HG02623 (cell line): ENCODE results near the gene PRMT1.

Experiments
- ATAC-seq: cut with Tn5 transposase; IDR thresholded peaks from one replicate; pipeline ENCODE4 v1.9.1; 2021; ENCODE audit warnings: moderate library complexity; ENCODE audit not compliant: unreplicated experiment

The PRMT1 gene

DNA sequence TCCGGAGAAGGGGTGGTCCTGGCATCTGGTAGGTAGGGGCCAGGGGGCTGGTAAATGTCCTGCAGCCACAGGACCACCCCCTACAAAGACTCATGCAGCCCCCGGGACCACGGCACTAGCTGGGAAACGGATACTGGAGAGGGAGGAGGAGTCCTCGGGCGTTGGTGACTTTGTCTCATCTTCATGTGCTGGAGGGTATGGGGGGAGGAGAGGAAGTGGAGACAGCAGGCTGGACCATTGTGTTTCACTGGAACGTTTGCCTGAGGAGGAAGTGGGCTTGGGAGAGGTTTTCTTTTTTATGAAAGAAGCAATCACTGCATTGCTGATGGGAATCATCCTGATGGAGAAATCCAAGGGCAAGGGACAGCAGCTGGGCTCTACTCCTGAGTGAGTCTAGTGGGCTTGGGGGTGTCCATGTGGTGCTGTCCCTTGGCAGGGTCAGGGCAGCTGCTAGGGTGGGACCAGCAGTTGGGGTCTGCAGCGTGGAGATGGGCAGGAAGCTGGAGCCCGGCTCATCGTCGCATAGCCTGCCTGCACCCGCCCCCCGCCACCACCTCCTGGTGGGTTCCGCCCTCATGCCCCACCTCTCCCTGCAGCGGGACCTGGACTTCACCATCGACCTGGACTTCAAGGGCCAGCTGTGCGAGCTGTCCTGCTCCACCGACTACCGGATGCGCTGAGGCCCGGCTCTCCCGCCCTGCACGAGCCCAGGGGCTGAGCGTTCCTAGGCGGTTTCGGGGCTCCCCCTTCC, 10.7 kb downstream of the PRMT1 start:
- no peak for ATAC-seq

DNA sequence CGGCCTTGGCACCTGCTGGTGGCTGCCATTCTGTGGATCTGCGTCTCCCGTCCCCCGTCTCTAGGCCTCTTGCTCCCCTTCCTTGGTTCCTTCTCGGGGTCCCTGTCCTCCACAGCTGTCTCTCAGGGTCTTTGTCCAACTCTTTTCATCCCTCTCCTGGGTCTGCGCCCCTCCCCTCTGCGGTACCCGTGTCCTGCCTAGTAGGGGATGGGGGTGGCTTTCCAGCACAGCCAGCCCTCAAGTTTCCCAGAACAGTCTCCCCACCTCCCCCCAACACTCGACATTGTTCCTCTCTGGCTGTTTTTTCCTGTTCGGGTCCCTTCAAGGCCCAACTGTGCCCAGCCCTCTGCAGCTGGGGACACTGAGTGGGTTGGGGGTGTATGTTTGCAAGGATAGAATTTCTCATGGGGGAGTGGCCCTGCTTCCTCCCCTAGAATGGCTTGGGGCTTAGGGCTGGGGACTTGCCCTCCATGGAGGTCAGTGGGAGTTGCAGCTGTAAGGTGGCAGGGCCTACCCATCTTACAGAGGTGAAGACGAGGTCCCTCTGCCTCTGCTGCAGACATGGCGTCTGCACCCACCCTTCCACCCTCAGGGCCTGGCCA, 11.6 kb downstream of the PRMT1 start:
- no peak for ATAC-seq

DNA sequence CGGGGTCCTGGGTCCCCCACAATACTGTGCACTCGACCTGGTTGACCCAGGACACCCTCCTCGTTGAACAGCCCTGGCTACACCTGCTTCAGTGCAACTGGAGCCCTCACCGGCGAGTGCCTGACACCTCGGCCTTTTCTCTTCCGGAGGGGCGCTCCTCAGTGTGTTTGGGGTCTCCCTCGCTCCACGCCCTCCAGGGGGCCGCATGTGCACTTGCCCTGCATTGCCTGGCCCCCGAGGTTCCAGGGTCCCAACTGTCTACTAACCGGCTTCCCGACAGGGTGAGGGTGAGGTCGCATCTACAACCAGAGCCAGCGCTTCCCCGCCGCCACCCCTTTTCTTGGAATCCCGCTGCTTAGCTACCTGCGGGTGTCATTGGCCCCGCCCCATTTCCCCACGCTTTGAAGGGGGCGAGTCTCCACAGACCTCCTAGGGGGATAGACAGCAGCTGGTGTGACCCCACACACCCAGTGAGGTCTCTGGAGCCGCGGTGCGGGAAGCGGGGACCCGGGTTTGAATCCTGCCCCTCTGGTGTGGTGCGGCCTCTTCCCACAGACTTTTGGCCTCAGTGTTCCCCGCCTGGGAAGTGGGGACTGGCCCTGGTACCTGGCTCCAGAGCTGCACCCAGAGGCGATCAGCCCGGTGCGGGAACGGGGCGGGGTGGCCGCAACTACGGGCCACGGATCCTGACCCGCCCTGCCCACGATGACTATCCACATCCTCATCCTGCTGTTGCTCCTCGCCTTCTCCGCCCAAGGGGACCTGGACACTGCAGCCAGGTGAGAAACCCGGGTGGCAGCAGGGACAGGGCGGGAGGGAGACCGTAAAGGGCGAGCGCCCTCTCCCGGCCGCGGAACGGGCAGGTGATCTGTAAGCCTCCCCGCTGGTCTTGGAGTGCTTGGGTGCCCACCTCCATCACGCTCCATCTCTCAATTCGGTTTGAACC, 12.3 kb downstream of the PRMT1 start, which contains the start of gene ADM5:
Gene ADM5 (plus strand): TSS at position 462 of the 946 bp plus-strand sequence. CDS start 244 bp downstream, at position 706.
- no peak for ATAC-seq

DNA sequence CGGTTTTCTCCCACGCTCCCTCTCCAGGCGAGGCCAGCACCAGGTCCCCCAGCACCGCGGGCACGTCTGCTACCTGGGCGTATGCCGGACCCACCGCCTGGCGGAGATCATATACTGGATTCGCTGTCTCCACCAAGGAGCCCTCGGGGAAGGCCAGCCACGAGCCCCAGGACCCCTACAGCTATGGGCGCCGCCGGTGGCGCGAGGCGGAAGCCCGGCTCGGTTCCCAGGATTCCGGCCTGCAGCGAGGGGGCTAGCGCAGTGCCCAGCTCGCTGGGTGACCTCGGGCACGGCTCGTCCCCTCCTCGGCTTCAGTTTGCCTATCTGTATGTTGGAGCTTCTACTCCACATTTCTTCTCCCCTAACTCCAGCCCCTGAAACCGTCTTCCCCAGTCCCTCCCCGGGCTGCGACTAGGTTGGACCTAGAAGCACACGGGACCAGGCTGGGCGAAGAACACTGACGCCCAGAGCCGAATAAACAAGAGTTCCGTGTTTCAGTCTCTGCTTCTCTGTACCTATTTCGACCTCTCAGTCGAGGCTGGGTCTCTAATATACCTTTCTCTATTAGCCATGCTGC, 13.1 kb downstream of the PRMT1 start:
- ATAC-seq = no peak

DNA sequence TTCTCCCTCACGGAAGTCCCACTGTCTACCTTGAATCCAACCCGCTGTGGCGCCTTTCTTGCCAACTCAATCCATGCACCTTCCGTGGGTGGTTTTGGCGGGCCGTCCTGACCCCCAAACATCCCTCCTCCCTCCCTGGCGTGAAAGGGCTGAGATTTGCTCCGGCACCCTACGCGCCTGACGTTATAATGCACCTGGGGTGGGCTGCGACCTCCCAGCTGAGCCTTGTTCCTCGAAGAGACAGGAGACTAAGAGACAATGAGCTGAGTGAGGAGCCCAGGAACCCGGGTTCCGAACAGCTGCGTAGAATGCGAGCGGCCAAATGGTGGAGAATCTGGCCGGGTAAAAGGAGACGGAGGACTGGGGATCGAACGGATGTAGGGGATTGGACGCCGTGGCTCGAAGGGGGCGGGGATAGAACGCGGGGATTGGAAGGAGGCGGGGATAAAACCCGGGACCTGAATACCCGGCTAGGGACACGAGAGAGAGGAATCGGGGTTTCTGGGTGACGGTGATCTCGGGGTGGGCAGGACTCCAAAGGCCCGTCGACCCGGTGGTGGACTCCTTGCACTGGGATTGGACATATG, 13.7 kb downstream of the PRMT1 start, which contains the start of gene CPT1C:
Gene CPT1C (plus strand): TSS at position 461 of the 587 bp plus-strand sequence. CDS start 1,137 bp downstream, outside the sequence.
- ATAC-seq = no peak

DNA sequence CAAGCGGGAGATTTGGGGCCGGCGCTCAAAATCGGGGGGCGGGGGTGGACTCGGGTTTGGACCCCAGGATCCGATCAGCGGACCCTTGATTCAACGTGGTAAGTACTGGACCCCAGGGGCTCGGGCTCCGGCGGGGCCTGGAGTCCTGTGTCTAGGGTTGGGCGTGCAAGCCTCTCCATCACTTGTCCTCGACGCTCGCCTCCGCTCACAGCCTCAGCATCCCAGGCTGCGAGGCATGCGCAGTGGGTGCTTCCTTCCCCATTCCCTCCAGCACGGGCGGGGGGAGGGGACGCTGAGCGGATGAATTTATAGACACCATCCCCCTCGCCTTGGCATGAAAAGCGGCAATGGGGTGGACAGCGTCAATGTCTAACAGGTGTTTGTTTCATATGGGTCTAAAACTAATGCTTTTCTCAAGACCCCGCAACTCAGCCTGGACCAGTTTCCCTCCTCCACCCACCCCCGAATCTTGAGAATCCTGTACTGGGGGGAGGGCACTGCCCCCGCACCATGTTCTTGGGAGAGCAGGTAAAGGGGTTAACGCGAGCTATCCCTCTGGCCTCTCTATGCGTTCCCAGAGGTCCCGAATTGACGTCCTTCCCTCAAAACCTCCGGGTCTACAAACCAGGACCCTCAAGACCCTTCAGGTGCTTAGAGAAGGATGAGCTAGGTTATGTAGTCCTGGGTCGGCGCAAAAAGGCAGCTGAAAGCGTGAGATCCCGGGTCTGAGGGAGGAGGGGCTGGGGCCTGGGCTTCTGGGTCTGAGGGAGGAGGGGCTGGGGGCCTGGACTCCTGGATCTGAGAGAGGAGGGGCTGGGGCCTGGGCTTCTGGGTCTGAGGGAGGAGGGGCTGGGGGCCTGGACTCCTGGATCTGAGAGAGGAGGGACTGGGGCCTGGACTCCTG, 14.4 kb downstream of the PRMT1 start:
- no peak for ATAC-seq

DNA sequence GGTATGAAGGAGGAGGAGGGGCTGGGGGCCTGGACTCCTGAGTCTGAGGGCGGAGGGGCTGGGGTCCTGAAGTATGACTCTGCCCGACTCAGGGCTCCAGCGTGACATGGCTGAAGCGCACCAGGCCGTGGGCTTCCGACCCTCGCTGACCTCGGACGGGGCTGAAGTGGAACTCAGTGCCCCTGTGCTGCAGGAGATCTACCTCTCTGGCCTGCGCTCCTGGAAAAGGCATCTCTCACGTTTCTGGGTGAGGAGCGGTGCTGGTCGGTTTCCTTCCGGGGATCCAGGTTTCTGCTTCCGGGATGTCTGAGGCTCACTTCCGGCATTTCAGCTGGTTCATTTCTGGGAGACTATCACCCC, 15.1 kb downstream of the PRMT1 start:
- ATAC-seq = no peak

DNA sequence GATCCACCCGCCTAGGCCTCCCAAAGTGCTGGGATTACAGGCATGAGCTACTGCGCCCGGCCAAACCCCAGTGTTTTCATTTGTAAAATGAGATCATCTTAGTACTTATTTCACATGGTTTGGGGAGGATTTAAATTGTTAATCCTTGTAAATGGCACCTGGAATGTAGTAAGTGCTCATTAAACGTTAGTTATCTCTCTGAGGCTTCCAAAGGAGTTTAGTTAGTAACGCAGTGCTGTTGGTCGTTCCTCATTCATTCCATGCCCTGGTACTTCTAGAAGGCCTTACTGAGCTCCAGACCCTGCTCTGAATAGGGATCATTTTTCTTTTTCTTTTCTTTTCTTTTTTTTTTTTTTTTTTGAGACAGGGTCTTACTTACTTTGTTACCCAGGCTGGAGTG, 19.0 kb downstream of the PRMT1 start:
- ATAC-seq = no peak

DNA sequence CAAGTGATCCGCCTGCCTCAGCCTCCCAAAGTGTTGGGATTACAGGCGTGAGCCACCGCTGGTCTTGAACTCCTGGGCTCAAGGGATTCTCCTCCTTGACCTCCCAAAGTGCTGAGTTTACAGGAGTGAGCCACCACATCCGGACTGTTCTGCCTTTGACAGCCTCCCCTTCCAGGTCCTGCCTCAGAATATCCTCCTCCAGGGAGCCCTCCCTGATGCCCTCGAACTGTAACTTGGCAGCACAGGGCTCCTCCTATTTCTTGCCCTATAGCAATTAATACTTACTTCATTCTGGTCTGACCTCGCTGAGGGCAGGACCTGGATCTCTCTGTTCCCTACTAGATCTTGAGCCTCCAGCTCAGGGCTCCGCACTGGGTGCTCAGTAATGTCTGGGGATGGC, 19.8 kb downstream of the PRMT1 start:
- ATAC-seq = no peak

DNA sequence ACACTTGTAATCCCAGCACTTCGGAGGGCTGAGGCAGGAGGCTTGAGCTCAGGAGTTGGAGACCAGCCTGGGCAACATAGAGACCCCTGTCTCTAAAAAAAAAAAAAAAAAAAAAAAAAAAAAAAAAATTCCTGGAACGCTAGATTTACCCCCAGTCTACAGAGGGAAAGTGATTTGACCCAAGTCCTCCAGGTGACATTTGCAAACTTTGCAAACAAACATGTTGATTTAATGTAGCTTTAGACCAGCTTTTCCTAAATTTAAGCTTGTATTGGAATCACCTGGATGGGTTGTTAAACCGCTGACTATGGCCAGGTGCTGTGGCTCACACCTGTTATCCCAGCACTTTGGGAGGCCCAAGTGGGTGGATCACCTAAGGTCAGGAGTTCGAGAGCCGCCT, 22.3 kb downstream of the PRMT1 start:
- ATAC-seq = no peak

DNA sequence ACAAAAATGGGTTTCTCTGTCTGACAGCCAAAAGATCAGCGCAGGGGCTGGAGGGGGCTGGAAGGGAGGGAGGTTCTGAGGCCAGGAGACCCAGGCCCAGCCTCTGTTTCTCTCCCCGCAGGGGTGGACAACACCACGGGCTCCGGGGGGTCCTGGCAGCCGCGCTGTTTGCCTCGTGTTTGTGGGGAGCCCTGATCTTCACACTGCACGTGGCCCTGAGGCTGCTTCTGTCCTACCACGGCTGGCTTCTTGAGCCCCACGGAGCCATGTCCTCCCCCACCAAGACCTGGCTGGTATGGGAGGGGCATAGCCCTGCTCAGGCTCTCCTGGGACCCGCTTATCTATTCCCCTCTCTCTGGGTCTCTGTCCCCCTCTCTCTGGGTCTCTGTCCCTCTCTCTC, 23.5 kb downstream of the PRMT1 start:
- no peak for ATAC-seq

DNA sequence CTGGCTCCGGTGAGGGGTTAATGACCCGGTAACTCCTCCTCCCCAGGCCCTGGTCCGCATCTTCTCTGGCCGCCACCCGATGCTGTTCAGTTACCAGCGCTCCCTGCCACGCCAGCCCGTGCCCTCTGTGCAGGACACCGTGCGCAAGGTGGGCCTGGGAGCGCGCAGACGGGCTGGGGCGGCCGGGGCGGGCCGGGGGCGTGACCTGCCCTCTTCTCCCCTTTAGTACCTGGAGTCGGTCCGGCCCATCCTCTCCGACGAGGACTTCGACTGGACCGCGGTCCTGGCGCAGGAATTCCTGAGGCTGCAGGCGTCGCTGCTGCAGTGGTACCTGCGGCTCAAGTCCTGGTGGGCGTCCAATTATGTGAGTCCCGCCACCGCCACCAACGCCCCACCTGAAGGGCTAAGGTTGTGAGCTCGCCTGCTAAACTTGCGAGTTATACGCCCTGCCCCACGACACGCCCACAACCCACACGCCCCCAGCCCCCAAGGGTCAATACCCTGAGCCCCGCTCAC, 24.3 kb downstream of the PRMT1 start:
- ATAC-seq = no peak

DNA sequence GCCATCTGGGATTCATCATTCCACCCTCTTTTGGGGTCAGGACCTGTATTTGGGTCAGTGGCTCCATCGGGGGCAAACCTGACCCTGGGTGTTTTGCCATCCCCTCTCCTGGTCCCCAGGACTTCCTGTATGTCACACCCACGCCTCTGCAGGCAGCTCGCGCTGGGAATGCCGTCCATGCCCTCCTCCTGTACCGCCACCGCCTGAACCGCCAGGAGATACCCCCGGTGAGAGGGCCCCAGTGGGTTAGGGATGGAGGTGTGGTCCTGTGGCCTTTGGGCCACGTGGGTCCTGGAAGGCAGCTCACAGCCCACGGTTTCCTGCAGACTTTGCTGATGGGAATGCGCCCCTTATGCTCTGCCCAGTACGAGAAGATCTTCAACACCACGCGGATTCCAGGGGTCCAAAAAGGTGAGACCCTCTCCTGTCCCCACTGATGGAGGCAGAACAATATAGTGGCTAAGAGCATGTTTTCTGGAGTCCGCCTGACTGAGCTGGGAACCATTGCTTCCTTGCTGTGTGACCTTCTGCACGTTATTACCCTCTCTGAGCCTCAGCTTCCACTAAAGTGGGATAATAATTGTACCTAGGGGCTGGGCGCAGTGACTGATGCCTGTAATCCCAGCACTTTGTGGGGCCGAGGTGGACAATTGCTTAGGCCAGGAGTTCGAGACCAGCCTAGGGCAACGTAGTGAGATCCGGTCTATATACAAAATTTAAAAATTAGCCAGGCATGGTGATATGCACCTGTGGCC, 28.0 kb downstream of the PRMT1 start:
- ATAC-seq = no peak

DNA sequence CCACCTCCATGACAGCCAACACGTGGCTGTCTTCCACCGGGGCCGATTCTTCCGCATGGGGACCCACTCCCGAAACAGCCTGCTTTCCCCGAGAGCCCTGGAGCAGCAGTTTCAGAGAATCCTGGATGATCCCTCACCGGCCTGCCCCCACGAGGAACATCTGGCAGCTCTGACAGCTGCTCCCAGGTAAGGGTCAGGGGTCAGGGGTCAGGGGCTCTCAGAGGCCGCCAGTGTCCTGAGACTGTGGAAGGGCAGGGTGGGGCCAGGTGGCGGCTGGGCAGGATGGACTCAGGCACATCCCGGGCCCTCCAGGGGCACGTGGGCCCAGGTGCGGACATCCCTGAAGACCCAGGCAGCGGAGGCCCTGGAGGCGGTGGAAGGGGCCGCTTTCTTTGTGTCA, 28.8 kb downstream of the PRMT1 start:
- ATAC-seq = no peak

DNA sequence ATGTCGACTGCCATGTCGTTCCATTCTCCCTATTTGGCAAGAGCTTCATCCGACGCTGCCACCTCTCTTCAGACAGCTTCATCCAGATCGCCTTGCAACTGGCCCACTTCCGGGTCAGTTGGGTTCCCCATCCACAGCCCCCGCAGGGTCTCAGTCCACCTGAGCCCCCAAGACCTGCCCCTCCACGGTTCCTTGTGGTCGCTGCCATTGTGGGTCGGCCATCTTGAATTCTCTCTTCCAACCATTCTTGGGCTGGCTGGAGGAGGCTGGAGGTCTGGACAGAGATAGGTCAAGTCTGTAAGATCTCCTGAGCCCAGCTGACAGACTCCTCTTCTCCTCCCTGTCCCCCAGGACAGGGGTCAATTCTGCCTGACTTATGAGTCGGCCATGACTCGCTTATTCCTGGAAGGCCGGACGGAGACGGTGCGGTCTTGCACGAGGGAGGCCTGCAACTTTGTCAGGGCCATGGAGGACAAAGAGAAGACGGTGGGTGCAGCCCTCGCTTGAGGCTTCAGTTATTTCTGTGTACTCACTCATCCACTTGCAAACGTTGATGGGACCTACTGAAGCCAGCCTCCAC, 33.4 kb downstream of the PRMT1 start:
- no peak for ATAC-seq

DNA sequence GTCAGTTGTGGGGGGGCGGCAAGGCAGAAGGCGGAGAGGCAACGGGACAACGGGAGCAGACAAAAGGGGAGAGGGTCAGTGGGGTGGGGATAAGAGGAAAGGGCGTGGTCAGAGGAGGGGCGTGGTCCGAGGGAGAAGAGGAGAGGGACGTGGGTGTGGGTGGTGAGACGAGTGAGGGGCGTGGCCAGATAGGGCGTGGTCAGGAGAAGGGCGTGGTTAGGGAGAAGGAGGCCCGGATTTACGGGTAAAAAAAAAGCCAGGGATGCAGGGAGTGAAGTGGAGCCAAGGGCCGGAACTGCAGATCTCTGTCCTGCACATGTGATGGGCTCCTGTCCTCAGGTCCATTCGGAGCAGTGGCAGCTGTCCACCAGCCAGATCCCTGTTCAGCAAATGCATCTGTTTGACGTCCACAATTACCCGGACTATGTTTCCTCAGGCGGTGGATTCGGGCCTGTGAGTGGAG, 35.4 kb downstream of the PRMT1 start:
- no peak for ATAC-seq

DNA sequence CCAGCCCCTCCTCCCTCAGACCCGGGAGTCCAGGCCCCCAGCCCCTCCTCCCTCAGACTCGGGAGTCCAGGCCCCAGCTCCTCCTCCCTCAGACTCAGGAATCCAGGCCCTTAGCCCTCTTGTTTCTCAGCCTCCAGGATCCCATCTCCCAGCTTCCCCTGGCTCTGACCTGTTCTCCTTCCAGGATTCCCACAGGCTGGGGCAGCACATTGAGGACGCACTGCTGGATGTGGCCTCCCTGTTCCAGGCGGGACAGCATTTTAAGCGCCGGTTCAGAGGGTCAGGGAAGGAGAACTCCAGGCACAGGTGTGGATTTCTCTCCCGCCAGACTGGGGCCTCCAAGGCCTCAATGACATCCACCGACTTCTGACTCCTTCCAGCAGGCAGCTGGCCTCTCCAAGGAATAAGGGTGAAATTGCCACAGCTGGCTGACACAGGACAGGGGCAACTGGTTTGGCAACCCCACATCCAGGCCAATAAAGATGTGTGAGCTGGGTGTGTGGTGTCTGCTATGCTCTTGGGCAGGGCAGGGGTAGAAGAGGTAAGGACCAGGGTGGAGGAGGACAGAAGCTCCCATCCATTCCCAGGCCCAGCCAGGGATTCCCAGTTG, 36.3 kb downstream of the PRMT1 start:
- ATAC-seq = no peak

DNA sequence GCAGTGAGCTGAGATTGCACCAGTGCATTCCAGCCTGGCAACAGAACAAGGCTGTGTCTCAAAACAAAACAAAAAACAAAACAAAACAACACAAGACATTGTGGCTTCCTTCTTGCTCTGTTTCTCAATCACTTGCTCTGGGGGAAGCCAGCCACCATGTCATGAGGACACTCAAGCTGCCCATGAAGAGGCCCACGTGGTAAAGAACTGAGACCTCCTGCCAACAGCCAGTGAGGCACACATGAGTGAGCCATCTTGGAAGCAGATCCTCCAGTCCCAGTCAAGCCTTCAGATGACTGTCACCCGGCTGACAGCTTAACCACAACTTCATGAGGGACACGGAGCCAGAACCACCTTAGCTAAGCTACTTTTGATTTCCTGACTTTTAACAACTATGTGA, 39.1 kb downstream of the PRMT1 start:
- ATAC-seq = no peak
